HG03571 (cell line): ENCODE measurements around the gene GPC6.

Source experiments
- ATAC-seq: cut with Tn5 transposase; IDR thresholded peaks from one replicate; pipeline ENCODE4 v1.9.1; 2021; ENCODE audit not compliant: unreplicated experiment

Gene GPC6

GRCh38 chr13:93811071-93811737 lies 584.6 kb downstream of the GPC6 start:
- no peak for ATAC-seq

DNA sequence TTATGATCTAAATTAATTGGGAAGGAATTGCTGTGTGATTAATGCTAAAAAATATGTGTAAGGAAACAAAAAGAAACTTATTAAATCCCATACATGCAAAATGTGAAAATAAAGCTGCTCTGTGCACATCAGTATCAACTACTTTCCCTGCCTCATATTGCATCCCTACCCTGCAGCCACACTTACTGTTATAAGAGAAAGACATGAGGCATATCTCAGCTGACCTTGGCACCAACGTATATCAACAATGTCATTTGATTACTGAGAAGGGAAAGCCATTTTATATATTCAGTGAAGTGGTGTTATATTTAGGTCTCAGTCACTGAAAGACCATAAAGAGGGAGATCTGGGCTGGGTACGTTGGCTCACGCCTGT lies 585.1 kb downstream of the GPC6 start:
- ATAC-seq, result no peak

DNA sequence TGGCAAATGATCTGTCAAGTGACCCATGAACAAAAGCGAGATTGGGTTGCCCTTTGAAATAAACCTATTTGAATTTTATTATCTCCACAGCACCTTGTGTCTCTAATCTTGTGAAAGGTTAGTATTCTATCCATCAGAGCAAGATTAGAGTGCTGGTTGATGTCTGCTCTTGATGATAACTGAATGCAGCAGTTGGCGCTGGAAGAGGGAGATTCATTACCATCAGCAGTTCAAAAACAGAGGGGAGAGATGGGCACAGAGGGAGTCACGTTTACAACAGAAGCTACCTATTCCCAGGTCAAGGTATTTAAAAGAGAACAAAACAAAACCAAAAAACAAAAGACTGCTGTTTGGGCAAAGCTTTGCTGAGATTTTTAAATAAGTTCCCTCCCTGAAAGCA lies 588.1 kb downstream of the GPC6 start:
- no peak for ATAC-seq

DNA sequence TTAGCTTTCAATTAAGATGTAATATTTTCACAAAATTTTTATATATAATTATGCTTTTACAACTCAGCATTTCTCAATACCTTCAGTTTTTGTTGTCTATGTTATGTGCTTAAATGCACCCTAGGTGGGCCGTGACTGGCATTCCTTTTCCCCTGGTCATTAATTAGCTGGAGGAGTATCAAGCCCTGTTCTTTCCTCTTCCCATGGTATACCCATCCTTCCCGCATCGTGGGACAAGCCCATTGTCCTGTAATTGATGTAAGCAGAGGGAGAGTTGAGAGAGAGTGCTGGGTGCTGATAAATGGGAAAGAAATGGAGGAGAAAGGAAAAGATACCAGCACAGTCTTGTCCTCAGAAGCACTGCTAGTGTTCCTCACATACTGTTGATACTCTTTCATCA lies 591.7 kb downstream of the GPC6 start:
- ATAC-seq, result no peak

- ATAC-seq, result no peak
Observed at GRCh38 chr13:93819331-93819890, 592.8 kb downstream of the GPC6 start.

GRCh38 chr13:93824286-93824685 lies 597.7 kb downstream of the GPC6 start:
- ATAC-seq, result no peak

GRCh38 chr13:93834051-93834450 lies 607.4 kb downstream of the GPC6 start:
- ATAC-seq, result no peak

DNA sequence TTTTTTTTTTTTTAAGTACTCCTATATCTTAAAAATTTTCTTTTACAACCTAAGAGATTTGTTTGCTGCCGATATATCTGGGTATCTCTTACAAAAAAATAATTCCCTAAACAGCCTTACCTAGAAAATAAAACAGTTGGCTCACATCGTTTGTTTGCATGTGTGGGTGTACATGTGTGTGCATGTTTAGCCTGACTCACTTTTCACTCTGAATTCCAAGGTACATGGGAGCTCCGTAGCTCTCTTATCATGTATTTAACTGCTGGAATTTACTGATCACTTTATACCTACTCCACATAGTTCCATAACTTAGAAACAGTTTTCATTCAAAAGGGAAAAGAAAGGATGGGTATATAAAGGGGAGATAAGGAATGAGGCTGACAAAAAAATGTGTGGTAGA lies 616.5 kb downstream of the GPC6 start:
- ATAC-seq, result no peak

- no peak for ATAC-seq
Observed at GRCh38 chr13:93847162-93847561, 620.6 kb downstream of the GPC6 start.

DNA sequence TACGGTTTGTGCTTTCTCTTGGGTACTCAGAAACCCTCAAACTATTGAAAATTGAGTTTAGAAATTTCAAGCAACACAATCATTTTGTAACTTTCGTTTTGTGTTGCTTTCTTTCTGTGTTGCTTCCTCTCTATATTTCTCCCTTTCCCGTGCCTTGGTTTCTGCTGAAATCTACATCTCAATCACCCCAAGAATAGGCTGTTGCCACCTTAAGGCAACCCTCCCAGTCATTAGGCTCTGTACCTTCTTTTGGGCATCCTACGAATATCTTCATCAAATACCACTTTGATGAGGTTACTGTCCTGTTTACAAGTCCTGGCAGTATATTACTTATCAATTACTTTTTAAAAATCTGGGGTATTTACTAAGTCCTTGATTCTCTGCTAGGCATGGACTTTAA lies 621.6 kb downstream of the GPC6 start:
- no peak for ATAC-seq

DNA sequence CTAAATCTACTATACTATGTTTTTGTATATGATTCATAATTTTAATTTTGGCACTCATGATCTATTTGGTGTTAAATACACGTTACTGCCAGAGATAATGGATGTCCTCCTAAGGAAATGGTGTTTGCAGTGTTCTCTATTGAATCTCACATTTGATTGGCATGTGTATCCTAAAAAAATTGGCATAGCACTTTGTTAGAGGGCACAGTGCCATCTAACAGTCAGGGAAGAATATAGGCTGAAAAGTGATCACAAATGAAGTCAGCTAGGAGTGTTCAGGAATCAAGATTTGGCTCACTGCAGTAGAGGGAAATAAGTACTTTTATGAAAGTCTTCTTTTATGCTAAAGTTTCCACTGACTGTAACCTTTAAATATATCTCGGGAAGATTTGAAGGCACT lies 624.6 kb downstream of the GPC6 start:
- ATAC-seq, result no peak

- no peak for ATAC-seq
Observed at GRCh38 chr13:93853912-93854311, 627.3 kb downstream of the GPC6 start.

DNA sequence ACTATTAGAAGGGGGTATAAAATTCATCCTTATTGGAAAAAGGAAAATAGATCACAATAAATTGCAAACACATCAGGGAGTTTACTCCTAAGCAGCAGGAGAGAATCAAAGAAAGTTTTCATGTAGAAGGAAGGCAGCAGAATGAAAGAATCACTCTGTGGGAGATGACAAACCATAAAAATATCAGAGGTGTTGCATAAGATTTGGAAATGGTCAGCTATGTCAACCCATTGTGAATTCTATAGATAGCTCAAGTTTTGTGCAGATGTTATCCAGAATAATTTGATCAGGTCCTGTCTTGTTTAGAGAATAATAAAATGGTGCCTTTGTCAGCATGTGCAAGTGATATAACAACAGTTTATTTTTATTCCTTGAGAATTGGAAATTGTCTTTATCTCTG lies 630.5 kb downstream of the GPC6 start:
- no peak for ATAC-seq

- ATAC-seq, result no peak
Observed at GRCh38 chr13:93859716-93860115, 633.1 kb downstream of the GPC6 start.

GRCh38 chr13:93861818-93862217 lies 635.2 kb downstream of the GPC6 start:
- ATAC-seq, result no peak

DNA sequence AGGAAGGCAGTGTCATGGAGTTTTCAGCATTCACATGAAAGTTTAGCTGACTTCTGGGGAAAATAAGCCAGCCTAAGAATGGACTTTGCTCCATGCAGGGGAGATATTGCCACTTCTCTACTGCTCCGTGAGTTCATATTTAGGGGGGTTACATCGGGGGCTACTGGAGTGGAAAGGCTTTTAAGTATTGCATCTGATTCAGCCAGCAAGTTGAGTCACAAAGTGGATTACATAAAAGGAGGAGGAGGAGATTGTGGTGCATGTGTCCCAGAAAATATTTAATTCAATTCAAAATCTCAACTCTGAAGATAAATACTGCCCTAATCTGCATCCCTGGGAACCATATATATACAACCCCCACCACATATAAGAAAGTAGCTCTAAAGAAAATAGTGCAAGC lies 635.7 kb downstream of the GPC6 start:
- ATAC-seq, result no peak

DNA sequence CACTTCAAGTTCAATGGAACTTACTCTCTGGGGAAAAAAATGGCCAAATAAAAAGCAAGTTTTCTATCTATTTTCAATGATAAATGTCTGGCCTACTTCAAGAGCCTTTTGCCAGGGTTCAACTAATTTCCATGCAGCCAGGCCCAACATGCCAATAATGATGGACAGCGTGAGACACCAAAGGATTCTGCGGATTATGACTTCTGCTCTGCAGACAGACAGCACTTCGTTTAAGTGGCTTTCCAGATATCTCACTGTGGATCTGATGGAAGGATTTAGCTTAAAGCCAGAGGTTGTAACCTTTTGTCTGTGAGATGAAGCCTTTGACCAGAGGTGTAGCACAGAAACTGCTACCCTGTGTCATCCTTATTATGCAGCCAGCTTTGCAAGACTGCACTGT lies 638.6 kb downstream of the GPC6 start:
- no peak for ATAC-seq

DNA sequence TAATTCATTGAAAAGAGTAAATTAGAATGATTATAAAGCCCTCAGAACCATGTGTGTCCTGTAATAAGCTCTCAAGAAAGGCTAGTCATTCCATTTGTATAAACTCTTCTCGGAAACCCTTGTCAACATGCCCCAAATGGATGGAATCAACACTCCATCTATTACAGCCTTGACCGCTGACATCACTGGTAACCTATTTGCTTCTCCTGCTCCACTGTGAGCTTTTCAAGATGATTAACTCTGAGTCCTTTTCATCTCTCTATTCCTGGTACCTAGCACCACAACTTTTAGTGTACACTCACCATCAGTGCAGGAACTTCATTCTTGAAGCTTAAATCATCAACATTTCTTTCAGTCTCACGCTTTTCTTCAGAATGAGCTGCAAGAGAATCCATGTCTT lies 640.9 kb downstream of the GPC6 start:
- no peak for ATAC-seq

DNA sequence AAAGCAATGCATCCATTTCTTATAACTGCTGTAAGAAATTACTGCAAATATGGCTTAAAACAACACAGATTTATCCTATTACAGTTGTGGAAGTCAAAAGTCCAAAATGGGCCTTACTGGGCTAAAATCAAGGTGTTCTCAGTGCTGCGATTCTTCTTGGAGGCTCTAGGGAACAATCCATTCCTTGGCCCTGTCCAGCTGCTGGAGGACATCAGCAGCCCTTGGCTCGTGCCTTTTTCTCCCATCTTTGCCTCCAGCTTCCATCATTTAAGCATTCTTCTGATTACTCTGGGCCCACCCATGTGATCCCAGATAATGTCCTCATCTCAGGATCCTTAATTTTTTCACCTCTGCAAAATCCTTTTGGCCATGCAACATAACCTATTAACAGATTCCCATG lies 645.8 kb downstream of the GPC6 start:
- no peak for ATAC-seq

DNA sequence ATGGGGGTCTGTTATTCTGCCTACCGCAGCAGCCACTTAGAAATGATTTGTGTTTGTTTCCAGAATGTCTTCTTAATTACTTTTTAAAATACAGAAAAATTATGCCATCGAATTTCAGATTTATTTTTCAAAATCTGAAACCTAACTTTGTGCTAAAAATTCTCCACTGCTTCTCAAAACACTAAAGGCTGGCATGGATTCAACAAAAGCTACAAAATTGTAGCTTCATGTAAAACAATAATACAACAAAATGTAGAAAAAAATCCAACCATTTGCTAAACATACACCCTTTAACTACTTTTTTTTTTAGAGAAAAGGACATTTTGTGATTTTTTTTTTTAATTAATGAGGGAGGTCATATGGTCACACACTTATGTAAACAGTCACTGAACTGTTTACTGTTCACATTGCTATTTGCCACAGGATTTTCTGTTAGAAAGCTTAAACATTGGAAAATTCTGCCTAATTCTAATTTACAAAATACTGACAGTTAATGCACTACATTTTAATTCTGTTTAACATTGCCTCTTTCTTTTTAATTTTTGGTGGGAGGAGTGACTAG lies 646.3 kb downstream of the GPC6 start:
- ATAC-seq, result no peak

DNA sequence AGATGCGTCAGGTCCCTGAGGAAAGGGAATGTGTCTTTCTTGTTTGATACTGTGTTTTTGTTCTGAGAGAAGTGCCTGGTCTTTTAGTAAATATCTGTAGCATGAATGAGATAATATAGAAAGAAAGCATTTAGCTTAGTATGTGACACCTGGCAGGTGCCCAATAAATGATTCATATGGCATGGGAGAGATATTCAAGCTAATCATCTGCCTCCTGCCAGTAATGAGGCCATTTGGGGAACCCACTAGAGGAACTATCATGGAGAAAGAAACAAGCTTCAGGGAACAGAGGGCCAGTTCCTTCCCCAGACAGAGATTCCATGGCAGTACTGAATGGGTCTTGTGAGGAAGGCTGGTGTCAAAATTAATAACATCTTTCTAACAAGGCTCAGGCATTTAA lies 648.9 kb downstream of the GPC6 start:
- no peak for ATAC-seq

- ATAC-seq, result no peak
Observed at GRCh38 chr13:93876236-93876635, 649.6 kb downstream of the GPC6 start.

- no peak for ATAC-seq
Observed at GRCh38 chr13:93878675-93879074, 652.1 kb downstream of the GPC6 start.
